Loucy (cell line): ENCODE results near the gene CAPZA2.

Experiments
- H2AFZ ChIP-seq: fragments of 200-600 bp; sonication (generic); 2 replicates; pipeline ENCODE4 v1.6.0; 2016; ENCODE audit warnings: antibody characterized with exemption, mild to moderate bottlenecking, low read length, moderate library complexity
- H3F3A ChIP-seq: fragments of 200-600 bp; 2 replicates; pipeline ENCODE4 v1.6.0; 2016; ENCODE audit warnings: antibody characterized with exemption, low read depth, mild to moderate bottlenecking
- H3K27me3 ChIP-seq: fragments of 200-600 bp; sonication (generic); 2 replicates; pipeline ENCODE4 v1.6.1; 2014; ENCODE audit warnings: low read length, mild to moderate bottlenecking; ENCODE audit not compliant: insufficient read depth, poor library complexity, severe bottlenecking
- H3K36me3 ChIP-seq: fragments of 200-600 bp; sonication (generic); 2 replicates; pipeline ENCODE4 v1.6.1; 2016; ENCODE audit warnings: low read length; ENCODE audit not compliant: insufficient read depth
- H3K4me1 ChIP-seq: fragments of 200-600 bp; sonication (generic); 2 replicates; pipeline ENCODE4 v1.5.1; 2014; ENCODE audit warnings: low read length, mild to moderate bottlenecking; ENCODE audit not compliant: insufficient read depth, poor library complexity, severe bottlenecking
- H3K4me2 ChIP-seq: fragments of 200-600 bp; sonication (generic); 2 replicates; pipeline ENCODE4 v1.6.0; 2014; ENCODE audit warnings: antibody characterized with exemption, low read length, low read depth, mild to moderate bottlenecking; ENCODE audit not compliant: poor library complexity, severe bottlenecking
- H3K4me3 ChIP-seq: fragments of 200-600 bp; sonication (generic); 2 replicates; pipeline ENCODE4 v1.5.1; 2014; ENCODE audit warnings: low read length, mild to moderate bottlenecking, mixed read lengths; ENCODE audit not compliant: poor library complexity, severe bottlenecking
- H3K79me2 ChIP-seq: fragments of 200-600 bp; sonication (generic); 2 replicates; pipeline ENCODE4 v1.6.1; 2014; ENCODE audit warnings: low read length; ENCODE audit not compliant: insufficient read depth
- H3K9ac ChIP-seq: fragments of 200-600 bp; sonication (generic); 2 replicates; pipeline ENCODE4 v1.6.0; 2014; ENCODE audit warnings: mild to moderate bottlenecking, low read depth, low read length, moderate library complexity; ENCODE audit not compliant: poor library complexity, severe bottlenecking
- H3K9me2 ChIP-seq: fragments of 200-600 bp; sonication (generic); replicated peaks from 2 replicates; pipeline ENCODE4 v1.6.1; 2016; ENCODE audit warnings: low read depth, low read length, mixed read lengths
- H3K9me3 ChIP-seq: fragments of 200-600 bp; sonication (generic); 2 replicates; pipeline ENCODE4 v1.6.1; 2014; ENCODE audit warnings: mild to moderate bottlenecking, antibody characterized with exemption, low read length, low read depth; ENCODE audit not compliant: insufficient read depth
- H4K20me1 ChIP-seq: fragments of 200-600 bp; sonication (generic); 2 replicates; pipeline ENCODE4 v1.6.0; 2014; ENCODE audit warnings: antibody characterized with exemption, low read length, mild to moderate bottlenecking; ENCODE audit not compliant: insufficient read depth, poor library complexity, severe bottlenecking
- EZH2phosphoT487 ChIP-seq: fragments of 200-600 bp; IDR thresholded peaks from 2 replicates; pipeline ENCODE4 v1.6.1; 2018; ENCODE audit warnings: antibody characterized with exemption, mild to moderate bottlenecking, moderate library complexity, borderline replicate concordance
- TF ChIP-seq, protein P1 (sequence below): fragments of 200-600 bp; sonication (generic); conservative IDR thresholded peaks from 2 replicates; pipeline ENCODE4 v1.5.1; 2014; ENCODE audit warnings: mild to moderate bottlenecking, antibody characterized with exemption, low read length

CAPZA2 gene

DNA sequence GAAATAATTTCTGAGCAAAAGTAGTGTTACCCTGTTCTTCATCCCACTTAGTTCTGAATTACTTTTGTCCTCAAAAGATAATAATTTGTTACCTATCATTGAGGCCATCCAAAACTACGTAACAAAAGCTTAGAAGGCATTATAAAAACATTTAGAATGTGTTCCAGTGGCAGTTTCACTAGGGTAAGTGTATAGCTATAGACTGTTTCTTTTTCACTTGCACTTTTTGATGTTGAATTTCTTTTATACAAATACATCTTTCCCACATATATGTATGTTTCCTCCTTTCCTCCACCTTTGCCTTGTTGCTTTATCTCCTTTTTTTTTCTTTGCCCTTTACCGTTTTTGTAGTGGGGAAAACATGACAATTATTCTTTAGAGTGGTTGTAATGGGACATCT lies 33.5 kb downstream of the CAPZA2 start:
- H3K9ac ChIP-seq: no peak overlapping the region
- peaks cover 37% of the 10 kb centered on the region for H3K79me2 ChIP-seq
- no peak overlapping the region for H2AFZ ChIP-seq
- peaks cover 57% of the 10 kb centered on the region for H3K36me3 ChIP-seq
- H4K20me1 ChIP-seq: peaks cover 12% of the 10 kb centered on the region
- TF ChIP-seq, protein P1, sequence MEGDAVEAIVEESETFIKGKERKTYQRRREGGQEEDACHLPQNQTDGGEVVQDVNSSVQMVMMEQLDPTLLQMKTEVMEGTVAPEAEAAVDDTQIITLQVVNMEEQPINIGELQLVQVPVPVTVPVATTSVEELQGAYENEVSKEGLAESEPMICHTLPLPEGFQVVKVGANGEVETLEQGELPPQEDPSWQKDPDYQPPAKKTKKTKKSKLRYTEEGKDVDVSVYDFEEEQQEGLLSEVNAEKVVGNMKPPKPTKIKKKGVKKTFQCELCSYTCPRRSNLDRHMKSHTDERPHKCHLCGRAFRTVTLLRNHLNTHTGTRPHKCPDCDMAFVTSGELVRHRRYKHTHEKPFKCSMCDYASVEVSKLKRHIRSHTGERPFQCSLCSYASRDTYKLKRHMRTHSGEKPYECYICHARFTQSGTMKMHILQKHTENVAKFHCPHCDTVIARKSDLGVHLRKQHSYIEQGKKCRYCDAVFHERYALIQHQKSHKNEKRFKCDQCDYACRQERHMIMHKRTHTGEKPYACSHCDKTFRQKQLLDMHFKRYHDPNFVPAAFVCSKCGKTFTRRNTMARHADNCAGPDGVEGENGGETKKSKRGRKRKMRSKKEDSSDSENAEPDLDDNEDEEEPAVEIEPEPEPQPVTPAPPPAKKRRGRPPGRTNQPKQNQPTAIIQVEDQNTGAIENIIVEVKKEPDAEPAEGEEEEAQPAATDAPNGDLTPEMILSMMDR: no peak
- TF ChIP-seq EZH2phosphoT487: no peak
- no peaks in the 10 kb centered on the region for H3K9me3 ChIP-seq
- H3K4me1 ChIP-seq: no peaks in the 10 kb centered on the region
- H3K4me3 ChIP-seq: no peak overlapping the region
- H3F3A ChIP-seq: 0 out of 2 replicates have a peak, but pooled peaks cover 2% of the 10 kb centered on the region
- H3K27me3 ChIP-seq: no peaks in the 10 kb centered on the region
- H3K9me2 ChIP-seq: no peaks in the 10 kb centered on the region
- H3K4me2 ChIP-seq: no peak overlapping the region

DNA sequence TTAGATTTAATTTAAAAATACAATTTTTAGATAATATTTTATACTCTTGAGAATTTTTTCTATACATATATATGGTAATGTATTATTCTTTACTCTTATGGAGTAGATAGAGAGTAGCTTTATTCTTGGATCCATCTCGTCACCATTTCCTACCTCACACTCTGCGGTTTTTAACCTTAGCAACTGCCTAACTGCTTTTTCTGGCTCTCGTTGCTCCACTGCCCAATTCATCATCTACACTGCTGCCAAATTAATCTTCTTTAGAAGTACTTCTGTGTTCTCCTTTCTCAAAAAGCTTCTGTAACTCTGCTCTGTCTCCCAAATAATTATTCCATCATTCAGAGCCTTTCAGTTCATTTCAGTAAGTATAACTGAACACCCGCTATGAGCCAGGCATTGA lies 35.3 kb downstream of the CAPZA2 start:
- H3K4me3 ChIP-seq: no peak overlapping the region
- H3F3A ChIP-seq: no peaks in the 10 kb centered on the region
- TF ChIP-seq EZH2phosphoT487: no peak
- TF ChIP-seq, protein P1: no peak
- H3K9ac ChIP-seq: no peak overlapping the region
- H3K4me2 ChIP-seq: no peak overlapping the region
- no peaks in the 10 kb centered on the region for H3K9me2 ChIP-seq
- H3K79me2 ChIP-seq: peaks cover 35% of the 10 kb centered on the region
- no peaks in the 10 kb centered on the region for H3K9me3 ChIP-seq
- peaks cover 12% of the 10 kb centered on the region for H4K20me1 ChIP-seq
- H3K36me3 ChIP-seq: peaks cover 61% of the 10 kb centered on the region
- H3K4me1 ChIP-seq: no peaks in the 10 kb centered on the region
- no peak overlapping the region for H2AFZ ChIP-seq
- H3K27me3 ChIP-seq: no peaks in the 10 kb centered on the region

DNA sequence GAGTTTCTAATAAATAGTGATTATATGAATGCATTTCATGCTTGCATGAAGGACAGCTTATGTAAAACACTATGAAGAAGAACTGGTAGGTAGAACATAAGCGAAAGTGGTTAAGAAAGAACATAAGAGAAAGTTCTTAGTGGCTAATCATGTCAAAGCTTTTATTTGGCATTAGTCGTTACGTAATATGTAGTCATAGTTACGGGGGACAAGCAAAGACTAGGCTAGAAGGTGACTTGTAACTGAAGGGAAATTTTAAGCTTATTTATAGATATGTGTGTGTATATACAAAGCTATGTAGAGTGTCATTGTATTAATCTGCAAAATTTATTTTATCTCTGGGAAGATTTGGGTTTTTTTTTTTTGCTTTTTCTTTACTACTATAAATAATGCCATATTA lies 36.9 kb downstream of the CAPZA2 start:
- Histone ChIP-seq H4K20me1 (peaks cover 12% of the 10 kb centered on the region), H3K36me3 (peaks cover 63% of the 10 kb centered on the region), H3K4me3 (no peak overlapping the region), H3K27me3 (no peaks in the 10 kb centered on the region), H2AFZ (no peak overlapping the region), H3F3A (no peaks in the 10 kb centered on the region), H3K9me3 (no peaks in the 10 kb centered on the region), H3K4me2 (no peak overlapping the region), H3K79me2 (peaks cover 44% of the 10 kb centered on the region), H3K9ac (no peak overlapping the region), H3K4me1 (no peaks in the 10 kb centered on the region), H3K9me2 (no peaks in the 10 kb centered on the region)
- TF ChIP-seq, protein P1: no peak
- TF ChIP-seq EZH2phosphoT487: no peak
